Stimulated activated CD4-positive, alpha-beta T cell treated with anti-CD3 and anti-CD28 coated beads, Interleukin-1b, Interleukin-23, amount 100 ng/mL, for 4 hours (primary cell): ENCODE data around the gene NR6A1.

Experiments used
- DNase-seq, 2 donors: peaks; one replicate each; pipeline ENCODE4 v3.0.0-alpha.2; 2020; ENCODE audit warnings: low read depth in 2 of 2

Gene NR6A1

GRCh38 chr9:124724415-124725067, 46.6 kb downstream of the NR6A1 start:
- no peak for DNase-seq

GRCh38 chr9:124723352-124723751, 47.8 kb downstream of the NR6A1 start:
- DNase-seq, result no peak

- no peak for DNase-seq
These were observed 49.8 kb downstream of the NR6A1 start for GRCh38 chr9:124721109-124721906.

- DNase-seq, result no peak
These were observed 50.5 kb downstream of the NR6A1 start for GRCh38 chr9:124720429-124721108.

DNA sequence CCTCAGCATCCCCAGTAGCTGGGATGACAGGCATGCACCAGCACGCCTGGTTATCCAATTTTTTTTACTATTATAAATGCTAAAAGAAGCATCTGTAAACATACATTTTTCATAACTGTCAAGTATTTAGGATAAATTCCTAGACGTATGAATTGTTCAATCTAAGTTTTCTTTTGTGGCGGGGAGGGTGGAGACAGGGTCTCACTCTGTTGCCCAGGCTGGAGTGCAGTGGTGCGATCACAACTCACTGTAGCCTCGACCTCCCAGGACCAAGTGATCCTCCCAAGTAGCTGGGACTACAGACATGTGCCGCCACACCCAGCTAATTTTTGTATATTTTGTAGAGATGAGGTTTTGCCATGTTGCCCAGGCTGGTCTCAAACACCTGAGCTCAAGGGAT, 52.2 kb downstream of the NR6A1 start:
- no peak for DNase-seq

GRCh38 chr9:124717597-124717996, 53.5 kb downstream of the NR6A1 start:
- no peak for DNase-seq

- DNase-seq, result no peak
These were observed 54.3 kb downstream of the NR6A1 start for GRCh38 chr9:124716808-124717207.

- DNase-seq, result no peak
These were observed 60.3 kb downstream of the NR6A1 start for GRCh38 chr9:124710766-124711165.

GRCh38 chr9:124709292-124709690, 61.8 kb downstream of the NR6A1 start:
- DNase-seq, result no peak

DNA sequence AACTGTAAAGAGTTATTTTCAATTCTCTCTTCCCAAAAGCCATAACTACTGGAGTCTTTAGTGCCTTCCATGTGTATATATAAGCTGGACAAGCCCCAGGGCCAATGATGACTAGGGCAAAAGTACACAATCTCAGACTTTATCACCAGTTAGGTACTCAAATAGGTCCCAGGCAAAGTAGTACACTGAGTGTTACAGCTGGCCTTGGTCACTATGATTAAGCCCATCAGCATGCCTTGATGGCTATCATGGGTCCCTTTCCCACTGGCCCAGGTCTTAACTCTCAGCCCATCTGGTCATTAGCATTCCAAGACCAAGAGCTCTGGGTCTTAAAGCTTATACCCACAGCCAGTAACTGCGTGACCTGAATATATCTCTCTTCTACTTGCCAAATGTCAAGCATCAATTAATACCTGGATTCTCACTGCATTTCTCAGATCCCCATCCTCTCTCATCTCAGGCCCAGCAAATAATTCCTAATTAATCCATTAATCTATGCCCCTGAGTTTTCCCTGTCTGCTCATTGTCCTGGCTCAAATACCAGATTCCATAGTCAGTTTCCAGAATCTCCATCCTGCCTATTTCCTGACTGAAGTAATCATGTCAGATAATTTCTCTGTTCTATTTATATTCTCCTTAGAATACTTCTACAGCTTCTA, 62.3 kb downstream of the NR6A1 start:
- no peak for DNase-seq

GRCh38 chr9:124708074-124708473, 63.0 kb downstream of the NR6A1 start:
- no peak for DNase-seq

- no peak for DNase-seq
These were observed 63.4 kb downstream of the NR6A1 start for GRCh38 chr9:124707666-124708065.

GRCh38 chr9:124706685-124707084, 64.4 kb downstream of the NR6A1 start:
- DNase-seq, result no peak

DNA sequence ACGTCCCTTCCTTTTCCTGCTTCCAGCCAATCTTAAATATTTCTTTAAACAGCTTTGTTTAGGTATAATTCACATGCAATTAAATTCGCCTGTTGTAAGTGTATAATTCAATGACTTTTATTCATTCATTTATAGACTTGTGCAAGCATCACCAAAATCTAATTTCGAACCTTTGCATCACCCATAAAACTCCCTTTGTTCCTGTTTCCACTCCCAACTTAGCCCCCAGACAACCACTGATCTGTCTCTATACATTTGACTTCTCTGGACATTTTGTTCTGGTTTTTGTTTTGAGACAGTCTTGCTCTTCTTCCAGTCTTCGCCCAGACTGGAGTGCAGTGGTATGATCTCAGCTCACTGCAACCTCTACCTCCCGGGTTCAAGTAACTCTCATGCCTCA, 71.5 kb downstream of the NR6A1 start:
- no peak for DNase-seq

DNA sequence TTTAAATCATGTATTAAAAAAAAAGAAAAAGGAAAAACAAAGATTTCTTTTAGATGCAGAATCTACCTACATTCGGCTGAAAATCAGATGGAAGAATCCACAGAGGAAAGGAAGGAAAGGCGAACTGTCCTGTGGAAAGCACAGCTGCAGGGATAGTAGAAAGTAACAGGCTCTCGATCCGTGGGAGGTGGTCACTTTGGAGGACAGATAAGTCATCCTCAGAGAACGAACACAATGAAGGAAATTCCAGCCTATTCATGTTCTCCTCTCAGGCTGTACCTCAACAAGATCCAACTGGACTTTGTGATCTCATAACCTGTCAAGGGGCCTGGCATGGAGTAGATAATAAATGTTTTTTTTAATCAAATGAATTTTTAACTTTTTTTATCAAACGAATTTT, 72.8 kb downstream of the NR6A1 start:
- no peak for DNase-seq

DNA sequence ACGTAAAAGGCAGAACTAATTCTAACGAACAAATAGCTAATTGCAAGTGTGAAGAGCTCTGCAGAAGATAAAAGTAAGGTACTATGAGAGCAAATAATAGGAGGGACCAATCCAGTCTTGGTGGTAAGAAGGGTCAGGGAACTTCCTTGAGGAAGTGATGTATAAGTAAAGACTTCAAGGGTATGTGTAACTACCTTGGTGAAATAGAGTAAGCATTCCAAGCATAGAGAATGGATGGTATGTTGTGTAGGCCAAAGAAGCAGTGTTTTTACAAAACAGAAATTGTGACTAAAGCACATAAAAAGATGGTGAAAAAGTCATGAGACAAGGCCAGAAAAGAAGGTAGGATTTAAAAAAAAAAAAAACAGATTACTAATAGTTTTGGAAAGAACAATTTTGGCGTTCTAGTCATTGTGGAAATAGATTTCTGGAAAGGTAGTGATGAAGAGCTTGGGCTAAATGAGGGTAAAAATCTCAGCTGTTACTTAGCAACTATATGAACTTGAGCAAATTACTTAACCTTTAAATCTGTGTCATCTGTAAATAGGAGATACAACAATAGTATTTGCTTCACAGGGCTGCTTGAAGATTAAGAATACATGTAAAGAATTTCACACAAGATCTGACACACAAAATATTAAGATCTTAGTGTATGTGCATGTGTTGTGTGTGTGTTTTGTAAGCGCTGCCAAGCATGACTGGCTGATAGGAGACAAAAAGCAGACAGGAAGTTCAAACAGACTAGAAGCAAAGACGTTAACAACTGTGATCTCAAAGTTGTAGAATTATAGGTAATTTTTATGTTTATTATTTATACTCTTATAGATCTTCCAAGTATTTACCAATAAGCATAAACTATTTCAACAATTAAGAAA, 73.5 kb downstream of the NR6A1 start:
- DNase-seq, result no peak

DNA sequence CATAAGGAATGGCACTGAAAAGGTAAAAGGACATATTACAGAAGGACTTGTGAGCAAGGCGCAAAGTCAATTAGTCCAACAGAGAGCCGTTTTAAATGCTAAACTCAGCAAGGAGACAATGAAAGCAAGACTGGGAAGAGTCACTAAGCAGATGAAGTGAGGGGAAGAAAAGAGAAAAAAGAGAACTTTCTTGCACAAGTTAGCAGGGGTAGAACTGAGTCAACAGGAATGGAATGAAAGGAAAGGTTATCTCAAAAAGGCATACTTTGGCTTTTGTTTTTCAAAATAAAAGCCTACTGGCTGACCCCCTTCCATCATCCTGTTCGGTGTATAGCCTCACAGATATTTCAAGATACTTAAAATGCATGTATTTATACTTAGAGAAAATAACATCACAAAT, 75.0 kb downstream of the NR6A1 start:
- DNase-seq, result no peak

GRCh38 chr9:124695280-124695890, 75.7 kb downstream of the NR6A1 start:
- no peak for DNase-seq

- no peak for DNase-seq
These were observed 76.5 kb downstream of the NR6A1 start for GRCh38 chr9:124694414-124695279.

DNA sequence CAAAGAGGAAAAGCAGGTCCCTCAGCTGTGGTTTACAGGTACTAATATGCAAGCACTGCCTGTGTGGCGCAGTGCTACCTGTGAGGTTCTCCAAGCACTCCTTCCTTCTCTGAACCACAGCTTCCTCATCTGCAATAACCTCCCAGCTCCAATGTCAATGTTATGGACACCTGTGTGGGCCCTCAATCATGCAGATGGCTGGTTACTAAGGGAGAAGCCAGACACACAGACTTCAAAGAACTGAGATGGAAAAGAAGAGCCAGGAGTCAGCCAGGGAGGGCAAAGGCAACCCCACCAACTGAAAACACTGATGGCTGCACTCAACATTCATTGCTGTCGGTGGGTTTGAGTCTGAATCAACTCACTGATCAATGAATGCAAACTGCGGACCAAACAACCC, 77.7 kb downstream of the NR6A1 start:
- no peak for DNase-seq
